ENCODE results near the gene GFRA4. TPM values are rescaled to one million over a fixed set of nuclear protein-coding genes. Genes with fewer than 3 reads are reported as not detected.

Gene GFRA4
- total and polyA plus RNA-seq, 2 donors = 0.19 to 0.21 TPM

- no peak overlapping the region for H3K27ac ChIP-seq (ENCODE audit: low read depth in 1 of 2, low read length in 1 of 2)
- H3K36me3 ChIP-seq (ENCODE audit: control insufficient read depth in 2 of 2, insufficient read depth in 2 of 2, low read length in 1 of 2) = no peaks in the 10 kb centered on the region
- no peaks in the 10 kb centered on the region for H3K27me3 ChIP-seq (ENCODE audit: control insufficient read depth in 2 of 2, insufficient read depth in 1 of 2, low read length in 1 of 2)
- DNase-seq (ENCODE audit: low read depth in 6 of 9, low spot score in 9 of 9) = no peak
- 98% methylated on average over 5 of the region's 5 CpGs for WGBS
- no peaks in the 10 kb centered on the region for H3K4me1 ChIP-seq (ENCODE audit: control insufficient read depth in 2 of 2, insufficient read depth in 2 of 2, low read length in 2 of 2)
- H3K4me3 ChIP-seq (ENCODE audit: low read length in 2 of 2) = no peak overlapping the region
- H3K9me3 ChIP-seq (ENCODE audit: control insufficient read depth in 2 of 2, insufficient read depth in 1 of 2, low read length in 1 of 2) = no peaks in the 10 kb centered on the region
Measured at GRCh38 chr20:3614466-3614865, 48.7 kb downstream of the GFRA4 start.

GRCh38 chr20:3613821-3614440 is 49.3 kb downstream of the GFRA4 start:
- DNase-seq (ENCODE audit: low read depth in 6 of 9, low spot score in 9 of 9) = no peak
- 98% methylated on average over 9 of the region's 9 CpGs for WGBS
- H3K9me3 ChIP-seq (ENCODE audit: control insufficient read depth in 2 of 2, insufficient read depth in 1 of 2, low read length in 1 of 2) = no peaks in the 10 kb centered on the region
- H3K27ac ChIP-seq (ENCODE audit: low read depth in 1 of 2, low read length in 1 of 2) = no peak overlapping the region
- no peaks in the 10 kb centered on the region for H3K36me3 ChIP-seq (ENCODE audit: control insufficient read depth in 2 of 2, insufficient read depth in 2 of 2, low read length in 1 of 2)
- no peaks in the 10 kb centered on the region for H3K4me1 ChIP-seq (ENCODE audit: control insufficient read depth in 2 of 2, insufficient read depth in 2 of 2, low read length in 2 of 2)
- H3K27me3 ChIP-seq (ENCODE audit: control insufficient read depth in 2 of 2, insufficient read depth in 1 of 2, low read length in 1 of 2) = no peaks in the 10 kb centered on the region
- no peak overlapping the region for H3K4me3 ChIP-seq (ENCODE audit: low read length in 2 of 2)

- Histone ChIP-seq H3K27me3 (ENCODE audit: control insufficient read depth in 2 of 2, insufficient read depth in 1 of 2, low read length in 1 of 2) (no peaks in the 10 kb centered on the region), H3K4me3 (ENCODE audit: low read length in 2 of 2) (no peak overlapping the region), H3K36me3 (ENCODE audit: control insufficient read depth in 2 of 2, insufficient read depth in 2 of 2, low read length in 1 of 2) (no peaks in the 10 kb centered on the region), H3K4me1 (ENCODE audit: control insufficient read depth in 2 of 2, insufficient read depth in 2 of 2, low read length in 2 of 2) (no peaks in the 10 kb centered on the region), H3K9me3 (ENCODE audit: control insufficient read depth in 2 of 2, insufficient read depth in 1 of 2, low read length in 1 of 2) (no peaks in the 10 kb centered on the region), H3K27ac (ENCODE audit: low read depth in 1 of 2, low read length in 1 of 2) (no peak overlapping the region)
- 97% methylated on average over 10 of the region's 10 CpGs for WGBS
- no peak for DNase-seq (ENCODE audit: low read depth in 6 of 9, low spot score in 9 of 9)
Measured at GRCh38 chr20:3612795-3613572, 50.2 kb downstream of the GFRA4 start.

- DNase-seq (ENCODE audit: low read depth in 6 of 9, low spot score in 9 of 9) = no peak
- no peaks in the 10 kb centered on the region for H3K4me1 ChIP-seq (ENCODE audit: control insufficient read depth in 2 of 2, insufficient read depth in 2 of 2, low read length in 2 of 2)
- no peak overlapping the region for H3K27ac ChIP-seq (ENCODE audit: low read depth in 1 of 2, low read length in 1 of 2)
- 96% methylated on average over 1 of the region's 1 CpG for WGBS
- H3K4me3 ChIP-seq (ENCODE audit: low read length in 2 of 2) = no peak overlapping the region
- H3K36me3 ChIP-seq (ENCODE audit: control insufficient read depth in 2 of 2, insufficient read depth in 2 of 2, low read length in 1 of 2) = no peaks in the 10 kb centered on the region
- no peaks in the 10 kb centered on the region for H3K9me3 ChIP-seq (ENCODE audit: control insufficient read depth in 2 of 2, insufficient read depth in 1 of 2, low read length in 1 of 2)
- no peaks in the 10 kb centered on the region for H3K27me3 ChIP-seq (ENCODE audit: control insufficient read depth in 2 of 2, insufficient read depth in 1 of 2, low read length in 1 of 2)
Measured at GRCh38 chr20:3611901-3612300, 51.3 kb downstream of the GFRA4 start.

Other genes starting within 250 kb of the GFRA4 start
- gene ATRN, start 192.4 kb downstream of the GFRA4 start, total RNA-seq = 7.4 TPM
- 4.8 TPM for gene ATRN, start 192.4 kb downstream of the GFRA4 start, polyA plus RNA-seq
- 0.90 TPM for gene ADAM33, start 18.6 kb upstream of the GFRA4 start, total RNA-seq
- gene ADAM33, start 18.6 kb upstream of the GFRA4 start, polyA plus RNA-seq = 3.6 TPM
- 0.90 TPM for gene SIGLEC1, start 49.2 kb upstream of the GFRA4 start, total RNA-seq
- gene SIGLEC1, start 49.2 kb upstream of the GFRA4 start, polyA plus RNA-seq = 21.9 TPM
- gene HSPA12B, start 69.3 kb upstream of the GFRA4 start, total RNA-seq = 1.5 TPM
- 2.3 TPM for gene HSPA12B, start 69.3 kb upstream of the GFRA4 start, polyA plus RNA-seq
- gene ADISSP, start 104.4 kb upstream of the GFRA4 start, total RNA-seq = 23.6 TPM
- 21.4 TPM for gene ADISSP, start 104.4 kb upstream of the GFRA4 start, polyA plus RNA-seq
- gene SPEF1, start 118.0 kb upstream of the GFRA4 start, total RNA-seq = 0.05 TPM
- 0.16 TPM for gene SPEF1, start 118.0 kb upstream of the GFRA4 start, polyA plus RNA-seq
- gene CENPB, start 123.3 kb upstream of the GFRA4 start, total RNA-seq = 36.8 TPM
- 36.2 TPM for gene CENPB, start 123.3 kb upstream of the GFRA4 start, polyA plus RNA-seq
- gene CDC25B, start 132.9 kb upstream of the GFRA4 start, total RNA-seq = 21.1 TPM
- 56.4 TPM for gene CDC25B, start 132.9 kb upstream of the GFRA4 start, polyA plus RNA-seq
- gene AP5S1, start 157.1 kb upstream of the GFRA4 start, total RNA-seq = 6.9 TPM
- gene AP5S1, start 157.1 kb upstream of the GFRA4 start, polyA plus RNA-seq = 8.4 TPM
- gene MAVS, start 183.4 kb upstream of the GFRA4 start, total RNA-seq = 8.1 TPM
- gene MAVS, start 183.4 kb upstream of the GFRA4 start, polyA plus RNA-seq = 18.8 TPM
- gene PANK2, start 226.0 kb upstream of the GFRA4 start, total RNA-seq = 36.9 TPM
- gene PANK2, start 226.0 kb upstream of the GFRA4 start, polyA plus RNA-seq = 40.6 TPM